D341Med (cell line): ENCODE measurements around the gene POR.
A peak's percentile ranks its signal among the peaks of the same experiment; 100 is the strongest.

Source experiments
- DNase-seq: peaks from one replicate; pipeline ENCODE4 v3.0.0; 2012; ENCODE audit warnings: low spot score

The POR gene

DNA sequence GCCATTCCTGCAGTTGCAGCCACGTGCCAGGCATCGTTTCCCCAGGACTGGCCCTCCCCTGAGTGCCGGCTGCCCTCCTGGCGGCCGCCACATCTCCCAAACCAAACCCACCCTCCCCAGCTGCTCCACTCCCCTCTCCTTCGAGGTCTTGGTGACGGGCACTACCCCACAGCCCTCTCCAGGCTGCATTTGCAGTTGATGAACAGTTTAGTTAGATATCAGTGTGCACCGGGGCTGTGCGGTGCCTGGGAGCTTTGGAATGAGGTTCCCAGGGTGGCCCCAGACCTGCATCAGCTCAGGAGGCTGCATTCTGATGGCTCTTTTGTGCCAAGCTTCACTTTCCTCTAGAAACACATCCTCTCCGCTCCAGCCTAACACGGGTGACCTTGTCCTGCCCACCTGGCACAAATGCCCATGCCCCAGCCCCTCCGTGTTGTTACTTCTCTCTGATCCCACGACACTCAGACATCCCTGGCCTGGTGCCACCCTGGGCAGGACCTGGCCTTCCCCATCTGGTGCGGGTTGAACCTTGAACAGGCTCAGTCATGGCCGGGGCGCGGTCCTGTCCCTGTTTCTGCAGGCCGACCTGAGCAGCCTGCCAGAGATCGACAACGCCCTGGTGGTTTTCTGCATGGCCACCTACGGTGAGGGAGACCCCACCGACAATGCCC lies 64.9 kb downstream of the POR start:
- DNase-seq, result peak; percentile 25

GRCh38 chr7:75980430-75981202 lies 65.7 kb downstream of the POR start:
- DNase-seq, result peak; percentile 28

- DNase-seq, result peak; percentile 24
Observed at GRCh38 chr7:75981203-75981452, 66.2 kb downstream of the POR start.

DNA sequence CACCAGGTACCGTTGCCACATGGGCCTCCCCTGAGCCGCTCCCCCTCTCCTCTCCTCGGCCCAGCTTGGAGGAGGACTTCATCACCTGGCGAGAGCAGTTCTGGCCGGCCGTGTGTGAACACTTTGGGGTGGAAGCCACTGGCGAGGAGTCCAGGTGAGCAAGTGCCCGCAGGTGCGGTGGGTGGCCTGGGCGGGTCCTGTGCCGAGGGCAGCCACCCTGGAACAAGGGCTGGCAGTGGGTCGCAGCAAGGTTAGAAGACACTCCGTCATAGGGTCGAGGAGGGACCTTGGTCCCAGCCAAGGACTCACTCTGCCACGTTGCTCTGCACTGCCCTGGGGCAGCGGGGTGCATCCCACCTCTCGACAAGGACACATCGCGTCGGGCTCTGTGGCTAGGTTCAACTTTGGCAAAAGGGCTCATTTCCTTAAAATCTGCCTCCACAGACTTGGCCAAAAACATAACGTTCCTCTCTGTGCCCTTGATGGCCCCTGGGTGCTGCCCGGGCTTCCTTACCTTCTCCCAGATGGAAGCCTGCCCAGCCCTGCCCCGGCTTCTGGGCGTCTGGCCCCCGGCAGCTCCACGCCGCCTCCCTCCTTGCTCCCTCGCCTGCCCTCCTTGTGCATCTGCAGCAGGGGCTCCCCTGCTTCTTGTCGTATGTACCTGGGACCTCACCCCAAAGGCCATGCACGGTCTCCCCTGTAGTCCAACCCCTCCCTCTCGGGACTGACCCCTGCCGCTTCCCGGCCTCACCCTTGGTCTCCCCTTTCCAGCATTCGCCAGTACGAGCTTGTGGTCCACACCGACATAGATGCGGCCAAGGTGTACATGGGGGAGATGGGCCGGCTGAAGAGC lies 66.7 kb downstream of the POR start:
- DNase-seq, result peak; percentile 21

DNA sequence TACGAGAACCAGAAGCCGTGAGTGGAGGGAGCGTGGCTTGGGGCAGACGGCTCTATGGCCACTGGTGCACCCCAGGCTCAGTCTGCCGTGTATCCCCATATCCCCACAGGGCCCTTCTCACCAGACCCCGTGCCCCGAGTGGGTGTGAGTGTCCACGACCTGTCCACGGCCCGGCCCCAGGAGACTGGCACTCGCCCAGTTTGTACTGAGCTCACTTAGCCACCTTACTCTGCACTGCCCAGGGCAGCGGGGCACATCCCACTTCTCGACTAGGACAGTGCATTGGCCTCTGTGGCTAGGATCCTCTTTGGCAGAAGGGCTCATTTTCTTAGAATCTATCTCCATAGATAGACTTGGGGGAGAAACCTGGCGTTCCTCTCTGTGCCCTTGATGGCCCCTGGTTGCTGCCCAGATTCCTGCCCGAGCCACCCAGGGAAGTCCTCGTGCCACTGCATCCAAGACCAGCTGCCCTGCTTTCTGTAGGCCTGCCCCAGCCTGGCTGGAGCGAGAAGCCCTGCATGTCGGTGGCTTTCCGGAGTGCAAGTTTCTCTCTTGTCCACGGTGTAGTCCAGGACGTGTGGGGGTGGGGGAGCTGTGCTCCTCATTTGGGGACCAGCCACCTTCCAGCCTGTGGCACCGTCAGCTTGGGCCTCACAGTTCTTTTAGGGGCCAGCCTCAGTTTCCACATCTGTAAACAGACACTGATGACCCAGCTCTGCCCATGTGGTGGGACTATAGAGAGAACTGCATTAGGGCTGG lies 67.5 kb downstream of the POR start:
- DNase-seq, result peak; percentile 17

- peak; percentile 18 for DNase-seq
Observed at GRCh38 chr7:75983471-75984129, 68.6 kb downstream of the POR start.

GRCh38 chr7:75984130-75985008 lies 69.4 kb downstream of the POR start:
- peak; percentile 17 for DNase-seq

- peak; percentile 30 for DNase-seq
Observed at GRCh38 chr7:75985009-75985517, 70.1 kb downstream of the POR start.

DNA sequence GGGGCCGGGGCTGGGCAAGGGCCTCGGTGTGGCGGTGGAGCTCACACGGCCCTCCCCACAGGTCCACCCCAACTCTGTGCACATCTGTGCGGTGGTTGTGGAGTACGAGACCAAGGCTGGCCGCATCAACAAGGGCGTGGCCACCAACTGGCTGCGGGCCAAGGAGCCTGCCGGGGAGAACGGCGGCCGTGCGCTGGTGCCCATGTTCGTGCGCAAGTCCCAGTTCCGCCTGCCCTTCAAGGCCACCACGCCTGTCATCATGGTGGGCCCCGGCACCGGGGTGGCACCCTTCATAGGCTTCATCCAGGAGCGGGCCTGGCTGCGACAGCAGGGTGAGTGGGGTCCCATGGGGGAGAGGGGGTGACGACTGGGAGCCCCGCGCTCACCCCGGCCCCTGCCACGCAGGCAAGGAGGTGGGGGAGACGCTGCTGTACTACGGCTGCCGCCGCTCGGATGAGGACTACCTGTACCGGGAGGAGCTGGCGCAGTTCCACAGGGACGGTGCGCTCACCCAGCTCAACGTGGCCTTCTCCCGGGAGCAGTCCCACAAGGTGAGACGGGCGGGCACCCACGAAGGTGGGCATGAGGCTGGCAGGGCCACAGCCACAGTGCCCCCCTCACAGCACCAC lies 70.7 kb downstream of the POR start:
- DNase-seq, result no peak

DNA sequence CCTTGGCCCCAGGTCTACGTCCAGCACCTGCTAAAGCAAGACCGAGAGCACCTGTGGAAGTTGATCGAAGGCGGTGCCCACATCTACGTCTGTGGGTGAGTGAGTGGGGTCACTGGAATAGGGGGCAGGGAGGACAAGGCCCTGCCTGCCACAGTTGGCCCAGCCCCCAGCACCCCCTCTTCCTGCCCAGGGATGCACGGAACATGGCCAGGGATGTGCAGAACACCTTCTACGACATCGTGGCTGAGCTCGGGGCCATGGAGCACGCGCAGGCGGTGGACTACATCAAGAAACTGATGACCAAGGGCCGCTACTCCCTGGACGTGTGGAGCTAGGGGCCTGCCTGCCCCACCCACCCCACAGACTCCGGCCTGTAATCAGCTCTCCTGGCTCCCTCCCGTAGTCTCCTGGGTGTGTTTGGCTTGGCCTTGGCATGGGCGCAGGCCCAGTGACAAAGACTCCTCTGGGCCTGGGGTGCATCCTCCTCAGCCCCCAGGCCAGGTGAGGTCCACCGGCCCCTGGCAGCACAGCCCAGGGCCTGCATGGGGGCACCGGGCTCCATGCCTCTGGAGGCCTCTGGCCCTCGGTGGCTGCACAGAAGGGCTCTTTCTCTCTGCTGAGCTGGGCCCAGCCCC lies 71.3 kb downstream of the POR start:
- peak; percentile 22 for DNase-seq

- DNase-seq, result peak; percentile 8
Observed at GRCh38 chr7:75987026-75987804, 72.3 kb downstream of the POR start.

GRCh38 chr7:75987805-75988567 lies 73.0 kb downstream of the POR start:
- DNase-seq, result no peak

DNA sequence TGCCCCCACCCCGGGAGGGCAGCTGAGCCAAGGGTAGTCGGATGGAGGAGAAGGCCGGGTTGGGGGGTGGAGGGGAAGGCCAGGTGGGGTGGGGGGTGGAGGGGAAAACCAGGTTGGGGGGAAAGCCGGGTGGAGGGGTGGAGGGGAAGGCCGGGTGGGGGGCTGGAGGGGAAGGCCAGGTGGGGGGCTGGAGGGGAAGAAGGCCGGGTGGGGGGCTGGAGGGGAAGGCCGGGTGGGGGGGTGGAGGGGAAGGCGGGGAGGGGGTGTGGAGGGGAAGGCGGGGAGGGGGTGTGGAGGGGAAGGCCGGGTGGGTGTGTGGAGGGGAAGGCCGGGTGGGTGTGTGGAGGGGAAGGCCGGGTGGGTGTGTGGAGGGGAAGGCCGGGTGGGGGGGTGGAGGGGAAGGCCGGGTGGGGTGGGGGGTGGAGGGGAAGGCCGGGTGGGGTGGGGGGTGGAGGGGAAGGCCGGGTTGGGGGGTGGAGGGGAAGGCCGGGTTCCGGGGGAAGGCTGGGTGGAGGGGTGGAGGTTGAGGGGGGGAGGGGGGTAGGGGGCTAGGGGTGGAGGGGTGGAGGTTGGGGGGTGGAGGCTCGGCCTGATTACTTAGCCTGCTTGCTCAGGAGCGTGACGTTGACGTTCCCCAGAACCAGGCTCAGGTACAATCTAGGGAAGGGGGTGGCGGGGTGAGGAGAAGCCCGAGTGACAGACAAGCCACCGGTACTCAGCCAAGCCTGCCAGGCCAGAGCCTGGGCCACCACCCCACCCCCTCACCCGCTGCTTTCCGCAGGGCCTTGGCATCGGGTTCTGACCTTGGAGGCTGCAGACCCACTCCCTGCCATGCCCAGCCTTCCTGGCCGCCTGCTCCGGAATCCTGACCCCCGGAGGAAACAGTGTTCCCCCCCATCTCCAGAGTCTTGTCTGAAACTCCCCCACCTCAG lies 73.9 kb downstream of the POR start:
- DNase-seq, result peak; percentile 31

DNA sequence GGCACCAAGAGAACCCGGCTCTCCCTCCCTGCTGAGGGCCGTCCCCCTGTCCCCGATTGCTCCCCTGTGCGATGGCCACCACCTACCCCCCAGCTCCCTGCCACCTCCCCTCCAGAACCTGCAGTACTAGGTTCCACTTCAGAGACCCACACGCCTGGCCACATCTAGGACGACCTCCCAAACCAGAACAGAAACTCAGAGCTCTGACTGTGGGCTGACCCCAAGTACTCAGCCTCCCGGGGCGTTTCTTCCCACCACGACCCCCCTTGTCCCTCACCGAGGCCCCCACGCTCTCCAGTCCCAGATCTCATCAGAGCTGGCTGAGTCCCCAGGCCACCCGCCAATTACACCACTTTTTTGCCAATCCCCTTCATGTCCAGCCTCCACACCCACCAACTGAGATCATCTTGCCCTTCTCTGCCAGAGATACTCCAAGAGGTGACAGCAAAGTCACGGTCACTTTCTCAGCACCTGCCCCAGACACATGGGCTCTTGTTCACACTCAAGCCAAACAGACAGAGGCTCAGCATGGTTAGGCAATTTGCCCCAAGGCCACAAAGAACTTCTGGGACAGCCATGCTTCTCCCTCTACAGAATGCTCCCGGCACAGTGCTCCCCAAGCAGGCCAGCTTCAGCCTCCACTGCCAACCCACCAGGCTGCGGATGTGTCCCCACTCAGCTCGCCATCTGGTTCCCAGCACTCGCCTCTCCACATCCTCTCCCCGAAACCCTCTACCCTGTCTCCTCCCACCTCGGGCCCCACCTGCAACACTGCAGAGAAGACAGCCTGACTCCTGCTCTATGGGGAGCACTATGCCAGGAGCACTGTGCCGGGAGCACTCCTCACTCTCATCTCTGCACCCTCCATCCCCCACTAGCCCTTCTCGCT lies 74.8 kb downstream of the POR start:
- peak; percentile 27 for DNase-seq

DNA sequence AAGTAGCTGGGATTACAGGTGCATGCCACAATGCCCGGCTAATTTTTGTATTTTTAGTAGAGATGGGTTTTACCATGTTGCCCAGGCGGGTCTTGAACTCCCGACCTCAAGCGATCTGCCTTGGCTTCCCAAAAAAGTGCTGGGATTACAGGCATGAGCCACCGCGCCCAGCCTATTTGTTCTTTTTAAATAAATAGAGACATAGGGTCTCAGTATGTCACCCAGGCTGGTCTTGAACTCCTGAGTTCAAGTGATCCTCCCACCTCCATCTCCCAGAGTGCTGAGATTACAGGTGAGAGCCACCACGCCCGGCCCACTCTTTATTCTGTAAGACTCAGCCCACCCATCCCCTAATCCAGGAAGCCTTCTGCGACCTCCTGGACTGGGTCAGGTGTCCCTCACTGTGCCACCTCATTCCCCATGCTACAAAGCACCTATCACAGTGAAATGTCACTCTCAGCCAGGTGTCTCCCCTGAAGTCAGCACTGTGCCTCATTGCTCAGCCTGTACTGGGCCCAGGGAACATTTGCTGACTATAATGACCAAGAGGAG lies 76.7 kb downstream of the POR start:
- DNase-seq, result no peak
